HepG2 (cell line): ENCODE measurements around the gene CLDN19. TPM values are rescaled to one million over a fixed set of nuclear protein-coding genes. Genes with fewer than 3 reads are reported as not detected.

Source experiments
- ELF4 ChIP-seq: sonication (generic); formaldehyde crosslinking; IDR thresholded peaks from 2 replicates; pipeline ENCODE4 v1.5.0; 2020; ENCODE audit warnings: missing genetic modification reagents, mild to moderate bottlenecking, moderate library complexity, borderline replicate concordance
- HCFC1 ChIP-seq: fragments of 150-350 bp; IDR thresholded peaks from 2 replicates; pipeline ENCODE4 v1.6.1; 2014; ENCODE audit warnings: low read depth, low read length
- KLF9 ChIP-seq: IDR thresholded peaks from 2 replicates; pipeline ENCODE4 v1.6.1; 2016; ENCODE audit warnings: low read depth
- NFAT5 ChIP-seq: sonication (generic); formaldehyde crosslinking; IDR thresholded peaks from 2 replicates; pipeline ENCODE4 v1.4.0; 2020; ENCODE audit warnings: missing genetic modification reagents
- PHF20 ChIP-seq: sonication (generic); formaldehyde crosslinking; IDR thresholded peaks from 2 replicates; pipeline ENCODE4 v1.5.0; 2020; ENCODE audit warnings: mild to moderate bottlenecking, missing genetic modification reagents
- SRY ChIP-seq: sonication (generic); formaldehyde crosslinking; IDR thresholded peaks from 2 replicates; pipeline ENCODE4 v1.8.0; 2022; ENCODE audit warnings: mild to moderate bottlenecking, missing genetic modification reagents
- TFAP4 ChIP-seq: sonication (generic); IDR thresholded peaks from 2 replicates; pipeline ENCODE4 v1.6.1; 2016; ENCODE audit warnings: low read depth, borderline replicate concordance
- THAP7 ChIP-seq: sonication (generic); formaldehyde crosslinking; IDR thresholded peaks from 2 replicates; pipeline ENCODE4 v1.8.1; 2023; ENCODE audit warnings: mild to moderate bottlenecking, missing genetic modification reagents
- ZHX2 ChIP-seq, 2 experiments: sonication (generic) in 1 of 2; formaldehyde crosslinking in 1 of 2; IDR thresholded peaks; 2 replicates each; pipeline versions ENCODE4 v1.6.1 to v1.9.0; 2014 to 2022; ENCODE audit warnings: antibody characterized with exemption in 1 of 2, borderline replicate concordance in 1 of 2, inconsistent platforms in 1 of 2, low read depth in 1 of 2, missing genetic modification reagents in 1 of 2
- ZNF225 ChIP-seq: sonication (generic); formaldehyde crosslinking; IDR thresholded peaks from 2 replicates; pipeline ENCODE4 v1.4.0; 2020; ENCODE audit warnings: mild to moderate bottlenecking, missing genetic modification reagents
- ZNF562 ChIP-seq: sonication (generic); formaldehyde crosslinking; IDR thresholded peaks from 2 replicates; pipeline ENCODE4 v1.8.0; 2022; ENCODE audit warnings: missing genetic modification reagents, borderline replicate concordance
- ZNF605 ChIP-seq: sonication (generic); formaldehyde crosslinking; IDR thresholded peaks from 2 replicates; pipeline ENCODE4 v1.8.0; 2022; ENCODE audit warnings: mild to moderate bottlenecking, missing genetic modification reagents
- ZNF768 ChIP-seq: sonication (generic); formaldehyde crosslinking; IDR thresholded peaks from 2 replicates; pipeline ENCODE4 v1.4.0; 2020; ENCODE audit warnings: missing genetic modification reagents
- ZNF891 ChIP-seq: sonication (generic); formaldehyde crosslinking; IDR thresholded peaks from 2 replicates; pipeline ENCODE4 v1.5.0; 2020; ENCODE audit warnings: mild to moderate bottlenecking, missing genetic modification reagents
- polyA plus RNA-seq, 8 experiments: library from polyadenylated mRNA; depleted of rRNA in 3 of 8; stranded (reverse) in 7 of 8; unstranded in 1 of 8; fragments of >200 nt; fragmentation: Illumina TruSeq in 4 of 8; extraction: Trizol in 4 of 8; gene quantifications; 2 replicates each; pipeline versions ENCODE4 v1.2.1 to v1.2.3, GENCODE V29; 2011 to 2016; ENCODE audit warnings: low read depth in 4 of 8, missing spikeins in 1 of 8, mixed read lengths in 1 of 8; ENCODE audit not compliant: insufficient read depth in 1 of 8
- total RNA-seq, 5 experiments: library from RNA; depleted of rRNA; stranded (reverse); fragments of >200 nt; fragmentation: Illumina TruSeq; extraction: Trizol; gene quantifications; 2 replicates each; pipeline ENCODE4 v1.2.3, GENCODE V29; 2016; ENCODE audit warnings: low read depth in 1 of 5

CLDN19 gene
- total and polyA plus RNA-seq, 2 of the 13 experiments (the other 11 are each of a cell fraction or from before 2014, with no cell fraction given) = 5.0 to 7.6 TPM

GRCh38 chr1:42734201-42735035 is 5.6 kb downstream of the CLDN19 start (continued):
- no peak for TF ChIP-seq NFAT5 (CRISPR knock-in tag)
- TF ChIP-seq ZNF605 (CRISPR knock-in tag) = no peak
- no peak for TF ChIP-seq ZNF225
- peak; percentile 82 for TF ChIP-seq ZNF768 (CRISPR knock-in tag)
- no peak for TF ChIP-seq ZNF562 (CRISPR knock-in tag)
- no peak for TF ChIP-seq ZNF891 (CRISPR knock-in tag)
- no peak for TF ChIP-seq THAP7 (CRISPR knock-in tag)
- TF ChIP-seq HCFC1 = no peak
- no peak for TF ChIP-seq KLF9 (CRISPR knock-in tag)
- TF ChIP-seq TFAP4 = peak; percentile 33; the same call in 1 of the 2 replicates
- no peak for TF ChIP-seq PHF20 (CRISPR knock-in tag)
- no peak for TF ChIP-seq SRY (CRISPR knock-in tag)
- TF ChIP-seq ZHX2 (IDR thresholded peaks at IDR 0.05; ENCODE audit: low read depth) = no peak
- no peak for TF ChIP-seq ZHX2 (CRISPR knock-in tag; IDR thresholded peaks at IDR 0.05; ENCODE audit: borderline replicate concordance)
- TF ChIP-seq ELF4 (CRISPR knock-in tag) = no peak
